Left colon (tissue), 2 donors: ENCODE results near the gene RGS9BP. TPM values are rescaled to one million over a fixed set of nuclear protein-coding genes. Genes with fewer than 3 reads are reported as not detected.

ENCODE experiments used
- total RNA-seq, 2 donors: library from RNA; stranded (reverse); fragmentation: NEBNext Ultra II Directional; extraction: Animal tissue kit (Norgen Biotek cat#: 25700); gene quantifications; one replicate each; pipeline ENCODE4 v1.2.1, GENCODE V29; 2021
- donor health status: DM: no; HTN: no; CAD: no.
- donor health status: DM: yes; HTN: yes; CAD: no.

The RGS9BP gene
- total RNA-seq, 2 donors from 2014 or later = 0.09 to 0.11 TPM

Other genes with a start within 250 kb of the RGS9BP start
- 10 to 100 TPM; 55.7 to 62.0 TPM for gene PDCD5, start 94.7 kb upstream of the RGS9BP start, total RNA-seq
- gene ANKRD27, start 668 bp upstream of the RGS9BP start, total RNA-seq = 10 to 100 TPM; 35.7 to 38.2 TPM
- 10 to 100 TPM; 16.6 to 17.1 TPM for gene NUDT19, start 16.0 kb downstream of the RGS9BP start, total RNA-seq
- gene TDRD12, start 43.9 kb downstream of the RGS9BP start, total RNA-seq = under 1 TPM; 0.06 TPM
- gene SLC7A9, start 193.9 kb downstream of the RGS9BP start, total RNA-seq = under 1 TPM; 0.31 to 0.73 TPM